Measurements from ENCODE around the gene ACAA1. TPM values are rescaled to one million over a fixed set of nuclear protein-coding genes. Genes with fewer than 3 reads are reported as not detected.
"Not testable (repeated sequence)": the region's sequence is repeated elsewhere in the genome, so short reads cannot be mapped to it uniquely, and the experiment has no call there.

ACAA1 gene
- total RNA-seq, 4 donors from 2014 or later, result 48.1 to 69.5 (median 62.5) TPM

- TF ChIP-seq, protein P1, sequence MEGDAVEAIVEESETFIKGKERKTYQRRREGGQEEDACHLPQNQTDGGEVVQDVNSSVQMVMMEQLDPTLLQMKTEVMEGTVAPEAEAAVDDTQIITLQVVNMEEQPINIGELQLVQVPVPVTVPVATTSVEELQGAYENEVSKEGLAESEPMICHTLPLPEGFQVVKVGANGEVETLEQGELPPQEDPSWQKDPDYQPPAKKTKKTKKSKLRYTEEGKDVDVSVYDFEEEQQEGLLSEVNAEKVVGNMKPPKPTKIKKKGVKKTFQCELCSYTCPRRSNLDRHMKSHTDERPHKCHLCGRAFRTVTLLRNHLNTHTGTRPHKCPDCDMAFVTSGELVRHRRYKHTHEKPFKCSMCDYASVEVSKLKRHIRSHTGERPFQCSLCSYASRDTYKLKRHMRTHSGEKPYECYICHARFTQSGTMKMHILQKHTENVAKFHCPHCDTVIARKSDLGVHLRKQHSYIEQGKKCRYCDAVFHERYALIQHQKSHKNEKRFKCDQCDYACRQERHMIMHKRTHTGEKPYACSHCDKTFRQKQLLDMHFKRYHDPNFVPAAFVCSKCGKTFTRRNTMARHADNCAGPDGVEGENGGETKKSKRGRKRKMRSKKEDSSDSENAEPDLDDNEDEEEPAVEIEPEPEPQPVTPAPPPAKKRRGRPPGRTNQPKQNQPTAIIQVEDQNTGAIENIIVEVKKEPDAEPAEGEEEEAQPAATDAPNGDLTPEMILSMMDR (IDR thresholded peaks at IDR 0.05), result no peak
- ATAC-seq (ENCODE audit: low FRiP score) (peak; percentile 37), DNase-seq (ENCODE audit: low spot score) (no peak)
These were observed 51.5 kb downstream of the ACAA1 start for GRCh38 chr3:38085311-38085942.

DNA sequence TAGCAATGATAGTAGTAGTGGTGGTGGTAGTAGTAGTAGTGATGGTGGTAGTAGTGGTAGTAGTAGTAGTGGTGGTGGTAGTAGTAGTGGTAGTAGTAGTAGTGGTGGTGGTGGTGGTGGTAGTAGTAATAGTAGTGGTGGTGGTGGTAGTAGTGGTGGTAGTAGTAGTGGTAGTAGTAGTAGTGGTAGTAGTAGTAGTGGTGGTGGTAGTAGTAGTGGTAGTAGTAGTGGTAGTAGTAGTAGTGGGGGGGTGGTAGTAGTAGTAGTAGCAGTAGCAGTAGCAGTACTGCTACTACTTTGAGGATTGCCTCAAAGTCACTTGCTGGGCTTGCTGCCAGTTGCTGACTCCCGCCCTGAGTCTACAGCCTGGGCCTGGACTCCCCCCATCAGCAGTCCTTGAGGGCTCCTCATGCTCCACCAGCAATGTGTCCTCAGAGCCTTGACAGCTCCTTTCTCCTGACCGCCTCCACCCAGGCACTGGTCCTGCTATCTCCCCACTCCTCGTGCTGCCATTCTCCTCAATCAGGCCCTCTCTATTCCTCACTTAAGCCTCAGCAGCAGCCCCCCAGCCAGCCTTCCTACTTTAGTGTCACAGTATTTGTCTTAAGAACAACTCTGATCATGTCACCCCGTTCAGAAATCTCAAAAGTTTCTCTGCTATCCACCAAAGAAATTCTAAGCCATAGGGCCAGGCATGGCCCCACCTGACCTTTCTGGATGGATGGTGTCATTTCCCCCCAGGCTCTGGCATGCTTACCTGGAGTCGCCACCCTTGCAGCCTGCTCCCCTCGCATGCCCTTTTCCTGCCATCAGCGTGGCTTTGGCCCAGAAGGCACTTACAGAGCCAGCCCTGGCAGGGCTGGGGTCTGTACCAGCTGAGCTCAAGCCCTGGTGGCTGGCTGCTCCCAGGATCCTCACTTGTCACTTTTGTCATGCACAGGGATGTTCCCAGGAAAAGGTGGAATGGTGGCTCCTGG is 52.3 kb downstream of the ACAA1 start:
- ATAC-seq (ENCODE audit: low FRiP score) (peak; percentile 71), DNase-seq (ENCODE audit: low spot score) (no peak)
- TF ChIP-seq, protein P1 (IDR thresholded peaks at IDR 0.05), result no peak

DNA sequence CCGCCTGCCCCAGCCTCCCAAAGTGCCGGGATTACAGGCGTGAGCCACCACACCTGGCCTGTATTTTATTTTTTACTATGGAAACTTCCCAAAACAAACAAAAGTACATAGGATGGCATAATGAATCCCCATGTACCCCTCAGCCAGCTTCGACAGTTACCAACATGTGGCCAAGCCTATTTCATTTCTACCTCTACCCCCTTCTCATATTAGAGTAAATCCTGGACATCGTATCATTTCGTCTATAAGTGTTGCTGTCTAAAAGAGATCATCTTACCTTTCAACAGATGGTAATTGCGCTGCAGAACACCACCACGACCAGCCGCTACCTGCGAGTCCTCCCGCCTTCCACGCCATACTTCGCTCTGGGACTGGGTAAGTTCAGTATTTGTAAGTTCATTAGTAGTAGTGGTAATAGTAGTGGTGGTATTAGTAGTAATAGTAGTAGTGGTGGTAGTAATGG is 53.0 kb downstream of the ACAA1 start:
- ATAC-seq (ENCODE audit: low FRiP score) (no peak), DNase-seq (ENCODE audit: low spot score) (no peak)
- TF ChIP-seq, protein P1 (IDR thresholded peaks at IDR 0.05), result no peak

DNA sequence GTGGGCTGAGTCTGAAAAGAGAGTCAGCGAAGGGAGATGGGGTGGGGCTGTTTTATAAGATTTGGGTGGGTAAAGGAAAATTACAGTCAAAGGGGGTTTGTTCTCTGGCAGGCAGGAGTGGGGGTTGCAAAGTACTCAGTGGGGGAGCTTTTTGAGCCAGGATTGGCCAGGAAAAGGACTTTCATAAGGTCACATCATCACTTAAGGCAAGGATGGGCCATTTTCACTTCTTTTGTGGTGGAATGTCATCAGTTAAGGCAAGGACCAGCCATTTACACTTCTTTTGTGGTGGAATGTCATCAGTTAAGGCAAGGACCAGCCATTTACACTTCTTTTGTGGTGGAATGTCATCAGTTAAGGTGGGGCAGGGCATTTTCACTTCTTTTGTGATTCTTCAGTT is 53.7 kb downstream of the ACAA1 start:
- not testable (repeated sequence) for ATAC-seq (ENCODE audit: low FRiP score); DNase-seq (ENCODE audit: low spot score)

DNA sequence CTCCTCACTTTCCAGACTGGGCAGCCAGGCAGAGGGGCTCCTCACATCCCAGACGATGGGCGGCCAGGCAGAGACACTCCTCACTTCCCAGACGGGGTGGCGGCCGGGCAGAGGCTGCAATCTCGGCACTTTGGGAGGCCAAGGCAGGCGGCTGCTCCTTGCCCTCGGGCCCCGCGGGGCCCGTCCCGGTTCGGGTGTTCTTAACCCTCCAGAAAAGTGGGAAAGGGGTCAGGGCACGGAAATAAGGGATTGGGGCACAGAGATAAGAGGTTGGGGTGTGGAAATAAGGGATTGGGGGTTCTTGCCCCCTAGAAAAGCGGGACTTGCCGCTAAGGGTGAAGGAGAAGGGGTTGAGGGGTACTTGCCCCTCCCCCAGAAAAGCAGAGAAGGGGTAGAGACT is 54.6 kb downstream of the ACAA1 start:
- not testable (repeated sequence) for DNase-seq (ENCODE audit: low spot score); ATAC-seq (ENCODE audit: low FRiP score)

DNA sequence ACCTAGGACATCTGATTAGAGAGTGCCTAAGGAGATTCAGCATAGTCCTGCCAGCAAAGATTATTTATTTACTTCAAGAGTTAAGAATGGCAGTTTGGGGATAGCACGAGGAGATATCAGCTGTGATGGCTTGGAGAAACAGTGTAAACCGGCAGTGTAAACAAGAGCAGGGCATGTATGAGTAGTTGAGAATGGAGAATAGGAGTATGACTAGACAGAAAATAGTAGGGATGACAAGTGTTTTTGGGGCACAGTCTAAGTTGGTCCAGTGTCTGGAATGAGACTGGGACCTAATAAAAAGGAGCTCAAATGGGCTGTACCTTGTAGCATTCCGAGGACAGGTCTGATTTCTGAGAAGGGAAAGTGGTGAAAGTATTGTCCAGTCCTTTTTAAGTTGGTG is 59.9 kb downstream of the ACAA1 start:
- ATAC-seq (ENCODE audit: low FRiP score); DNase-seq (ENCODE audit: low spot score): not testable (repeated sequence)

Small RNA genes lying within 50 kb of the gene (small RNA-seq; reads per million reads assigned to genes)
- gene RF00019, result not detected

Other genes with a start within 250 kb of the ACAA1 start
- 10 to 100 TPM in 1 of 4 donors, 1 to 10 TPM in 3; 4.4 to 15.0 (median 5.6) TPM for gene VILL, start 146.3 kb downstream of the ACAA1 start, total RNA-seq
- 10 to 100 TPM; 12.5 to 24.4 (median 19.0) TPM for gene PLCD1, start 107.5 kb downstream of the ACAA1 start, total RNA-seq
- gene DLEC1, start 97.9 kb downstream of the ACAA1 start, total RNA-seq, result 1 to 10 TPM in 3 of 4 donors, under 1 TPM in 1; 0.47 to 5.5 (median 1.4) TPM
- gene MYD88, start 1.5 kb upstream of the ACAA1 start, total RNA-seq, result 10 to 100 TPM; 37.6 to 78.0 (median 53.6) TPM
- 10 to 100 TPM; 29.8 to 51.7 (median 45.5) TPM for gene OXSR1, start 28.4 kb upstream of the ACAA1 start, total RNA-seq
- gene SLC22A13, start 128.7 kb upstream of the ACAA1 start, total RNA-seq, result 1 to 10 TPM in 1 of 4 donors, under 1 TPM in 3; 0.48 to 2.5 (median 0.94) TPM
- gene SLC22A14, start 145.2 kb upstream of the ACAA1 start, total RNA-seq, result under 1 TPM in 2 of 4 donors, not detected in 2; 0.24 to 0.65 TPM
- gene XYLB, start 209.7 kb upstream of the ACAA1 start, total RNA-seq, result 1 to 10 TPM; 2.1 to 4.1 (median 3.3) TPM

Data from omental fat pad (tissue), 4 donors.